Bronchial epithelial cell (primary cell): ENCODE measurements around the gene RANBP9. TPM values are rescaled to one million over a fixed set of nuclear protein-coding genes. Genes with fewer than 3 reads are reported as not detected.

Experiments used
- DNase-seq: peaks from one replicate; pipeline ENCODE4 v3.0.0-alpha.2; 2010; ENCODE audit warnings: low read depth
- FAIRE-seq: peaks from 2 replicates; lab custom pipeline; 2011; peaks lifted over from hg19 to GRCh38; lab: Jason Lieb, UNC
- H3K27me3 ChIP-seq: 2 replicates; pipeline ENCODE4 v1.5.1; 2011; ENCODE audit warnings: low read length; ENCODE audit not compliant: control insufficient read depth, insufficient read depth
- H3K36me3 ChIP-seq: 2 replicates; pipeline ENCODE4 v1.5.1; 2011; ENCODE audit warnings: low read length; ENCODE audit not compliant: control insufficient read depth, insufficient read depth
- H3K4me3 ChIP-seq: 2 replicates; pipeline ENCODE4 v1.5.1; 2011; ENCODE audit warnings: mild to moderate bottlenecking, low read depth, low read length, control low read depth
- total RNA-seq: library from RNA; depleted of rRNA; stranded (reverse); fragments of >200 nt; gene quantifications from 2 replicates; pipeline ENCODE4 v1.2.1, GENCODE V29; 2014
- TF ChIP-seq, protein P1 (sequence below): IDR thresholded peaks from 2 replicates; pipeline ENCODE4 v1.5.1; 2011; ENCODE audit warnings: mild to moderate bottlenecking, moderate library complexity, low read length, control low read depth, inconsistent platforms; ENCODE audit not compliant: insufficient read depth, severe bottlenecking

RANBP9 gene
- 27.4 and 39.4 TPM in 2 replicates for total RNA-seq

DNA sequence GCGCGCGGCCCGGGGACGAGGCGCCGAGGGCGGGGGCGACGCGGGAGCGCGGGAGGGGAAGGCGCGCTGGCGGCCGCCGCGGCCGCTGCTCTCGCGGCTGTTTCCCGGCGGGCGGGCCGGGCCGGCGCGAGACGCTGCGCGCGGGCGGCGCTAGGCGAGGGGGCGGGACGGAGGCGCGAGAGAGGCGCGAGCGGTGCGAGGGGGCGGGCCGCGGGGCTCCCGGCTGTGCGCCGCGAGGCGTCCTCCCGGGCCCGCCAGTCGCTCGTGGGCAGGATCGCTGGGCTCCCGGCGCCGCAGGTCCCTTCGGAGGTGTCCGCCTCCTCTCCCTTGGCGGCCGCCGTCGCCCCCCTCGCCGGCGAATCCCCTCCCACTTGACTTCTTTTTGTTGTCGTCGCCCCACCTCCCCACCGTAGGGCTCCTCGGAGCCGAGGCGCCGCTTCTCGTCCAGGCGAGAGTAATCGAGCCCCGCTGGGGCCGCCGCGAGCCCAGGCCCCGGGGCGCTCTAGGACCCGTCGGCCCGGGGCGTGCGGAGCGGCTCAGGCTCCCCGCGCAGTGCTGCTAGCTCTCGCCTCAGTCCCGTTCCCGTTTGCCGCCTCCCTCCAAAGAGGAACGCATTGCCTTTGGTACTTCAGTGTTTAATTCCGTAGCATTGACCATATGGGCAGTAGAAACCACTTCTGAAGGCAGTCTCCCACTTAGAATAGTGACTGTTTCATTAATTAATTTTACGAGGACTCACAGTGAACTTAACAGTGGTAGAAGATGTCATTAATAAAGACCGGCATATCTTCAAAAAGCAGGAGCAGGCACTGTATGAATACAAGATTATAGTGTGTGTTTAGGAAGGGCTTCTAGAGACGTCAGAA is at the start of gene RANBP9:
Gene RANBP9, minus strand, starts transcription at position 103 of the 866 bp plus-strand sequence. CDS start 330 bp downstream, outside the sequence.
- no peak for FAIRE-seq
- TF ChIP-seq, protein P1, sequence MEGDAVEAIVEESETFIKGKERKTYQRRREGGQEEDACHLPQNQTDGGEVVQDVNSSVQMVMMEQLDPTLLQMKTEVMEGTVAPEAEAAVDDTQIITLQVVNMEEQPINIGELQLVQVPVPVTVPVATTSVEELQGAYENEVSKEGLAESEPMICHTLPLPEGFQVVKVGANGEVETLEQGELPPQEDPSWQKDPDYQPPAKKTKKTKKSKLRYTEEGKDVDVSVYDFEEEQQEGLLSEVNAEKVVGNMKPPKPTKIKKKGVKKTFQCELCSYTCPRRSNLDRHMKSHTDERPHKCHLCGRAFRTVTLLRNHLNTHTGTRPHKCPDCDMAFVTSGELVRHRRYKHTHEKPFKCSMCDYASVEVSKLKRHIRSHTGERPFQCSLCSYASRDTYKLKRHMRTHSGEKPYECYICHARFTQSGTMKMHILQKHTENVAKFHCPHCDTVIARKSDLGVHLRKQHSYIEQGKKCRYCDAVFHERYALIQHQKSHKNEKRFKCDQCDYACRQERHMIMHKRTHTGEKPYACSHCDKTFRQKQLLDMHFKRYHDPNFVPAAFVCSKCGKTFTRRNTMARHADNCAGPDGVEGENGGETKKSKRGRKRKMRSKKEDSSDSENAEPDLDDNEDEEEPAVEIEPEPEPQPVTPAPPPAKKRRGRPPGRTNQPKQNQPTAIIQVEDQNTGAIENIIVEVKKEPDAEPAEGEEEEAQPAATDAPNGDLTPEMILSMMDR: no peak
- H3K36me3 ChIP-seq: no peaks in the 10 kb centered on the region
- H3K27me3 ChIP-seq: no peaks in the 10 kb centered on the region
- peak within 1 kb of the TSS; percentile 55 for H3K4me3 ChIP-seq
- peak; percentile 46 for DNase-seq

DNA sequence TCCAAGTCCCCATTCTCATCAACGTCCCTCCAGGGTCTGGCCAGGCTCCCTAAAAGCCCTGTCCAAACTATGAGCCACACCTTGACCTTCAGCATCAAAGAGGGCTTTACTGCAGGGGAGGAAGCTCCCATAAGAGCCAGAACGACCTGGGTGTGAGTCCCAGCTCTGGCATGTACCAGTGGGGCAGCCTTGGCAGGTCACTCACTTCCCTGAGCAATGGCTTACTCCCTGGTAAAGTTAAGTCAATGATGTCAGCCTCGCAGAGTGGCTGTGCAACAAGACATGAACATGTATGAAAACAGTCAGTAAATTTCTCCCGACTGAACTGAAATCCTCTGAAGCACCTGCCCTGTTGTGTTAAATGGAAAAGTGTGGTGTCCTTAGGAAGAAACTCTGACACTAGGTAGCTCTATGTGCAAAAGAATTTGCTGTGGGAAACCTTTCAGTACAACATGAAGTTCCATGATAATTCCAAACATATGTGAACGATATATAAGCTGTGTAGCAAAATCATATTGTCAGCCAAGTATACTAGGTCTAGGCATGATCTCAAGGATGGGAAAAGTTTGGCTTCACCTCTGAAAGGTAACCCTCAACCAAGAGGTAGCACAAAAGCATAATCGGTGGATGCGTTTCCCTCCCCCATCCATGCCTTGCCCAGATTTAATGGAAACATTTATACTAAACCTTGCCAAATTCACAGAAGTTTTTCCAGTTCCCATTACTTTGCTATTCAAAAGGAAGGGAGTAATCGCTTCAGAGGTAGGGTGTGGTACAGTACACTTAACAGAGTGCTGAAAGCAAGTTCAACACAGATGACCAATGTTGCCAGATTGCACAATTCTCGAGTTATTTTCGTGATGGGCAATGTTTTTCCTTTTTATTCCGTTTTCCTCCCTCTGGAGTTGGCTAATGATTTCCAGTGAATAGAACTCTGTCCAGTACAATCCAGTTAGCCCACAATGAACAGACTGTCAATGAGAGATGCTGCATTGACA is 49.0 kb upstream of the RANBP9 start:
- Histone ChIP-seq H3K36me3 (no peaks in the 10 kb centered on the region), H3K4me3 (no peak overlapping the region), H3K27me3 (no peaks in the 10 kb centered on the region)
- TF ChIP-seq, protein P1: no peak
- FAIRE-seq (peak; percentile 50), DNase-seq (peak; percentile 82)

DNA sequence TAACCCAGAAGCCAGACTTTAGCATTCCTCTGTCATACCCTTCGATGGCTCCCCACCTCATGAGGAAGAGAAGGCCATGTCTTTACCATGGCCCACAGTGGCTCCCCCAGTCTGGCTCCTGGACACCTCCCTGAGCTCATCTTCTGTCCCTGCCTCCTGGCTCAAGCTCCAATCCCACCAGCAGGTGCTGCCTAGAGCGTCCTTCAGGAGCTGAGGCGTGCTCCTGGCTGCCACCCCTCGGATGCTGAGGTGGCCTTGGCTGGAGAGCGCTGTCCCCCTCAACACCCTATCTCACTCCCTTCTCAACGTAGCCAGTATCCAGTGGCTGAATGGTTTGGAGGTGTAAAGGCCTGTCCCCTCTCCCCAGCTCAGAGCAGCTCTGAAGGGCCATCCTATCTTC is 47.4 kb upstream of the RANBP9 start:
- FAIRE-seq: no peak
- no peak overlapping the region for H3K4me3 ChIP-seq
- no peaks in the 10 kb centered on the region for H3K36me3 ChIP-seq
- no peaks in the 10 kb centered on the region for H3K27me3 ChIP-seq
- TF ChIP-seq, protein P1: no peak
- DNase-seq: no peak

DNA sequence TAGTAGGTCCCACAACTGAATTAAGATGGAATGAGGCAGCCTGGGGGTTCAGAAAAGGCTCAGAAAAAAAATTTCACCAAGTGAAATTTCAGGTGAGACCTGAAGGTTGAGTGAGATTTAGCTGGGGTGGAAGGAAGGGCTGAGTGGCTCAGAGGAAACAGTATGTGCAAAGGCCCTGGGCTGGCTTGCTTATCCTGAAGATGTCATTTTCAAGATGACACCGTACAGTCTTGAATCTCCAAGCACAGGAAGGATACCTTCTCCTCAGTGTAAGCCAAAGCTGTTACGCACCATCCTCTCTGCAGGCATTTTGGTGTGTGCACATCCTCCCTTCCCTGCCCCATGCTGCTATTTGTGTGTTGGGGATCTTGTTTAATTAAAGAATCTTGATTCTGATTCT is 43.0 kb upstream of the RANBP9 start:
- DNase-seq (no peak), FAIRE-seq (no peak)

DNA sequence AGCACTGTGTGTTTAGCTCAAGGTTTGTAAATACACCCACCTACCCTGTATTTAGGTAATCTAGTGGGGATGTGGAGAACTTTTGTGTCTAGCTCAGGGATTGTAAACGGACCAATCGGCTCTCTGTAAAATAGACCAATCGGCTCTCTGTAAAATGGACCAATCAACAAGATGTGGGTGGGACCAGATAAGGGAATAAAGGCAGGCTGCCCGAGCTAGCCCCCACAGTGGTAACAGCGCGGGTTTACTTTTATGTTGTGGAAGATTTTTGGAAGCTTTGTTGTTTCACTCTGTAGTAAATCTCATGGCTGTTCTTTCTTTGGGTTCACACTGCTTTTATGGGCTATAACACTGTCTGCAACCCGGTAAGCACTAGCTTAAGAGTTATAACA is 32.1 kb upstream of the RANBP9 start:
- Histone ChIP-seq H3K4me3 (no peak overlapping the region), H3K27me3 (no peaks in the 10 kb centered on the region), H3K36me3 (no peaks in the 10 kb centered on the region)
- TF ChIP-seq, protein P1: no peak
- FAIRE-seq (no peak), DNase-seq (no peak)

More for the DNA sequence above, 43.0 kb upstream of the RANBP9 start:
- Histone ChIP-seq H3K27me3 (no peaks in the 10 kb centered on the region), H3K36me3 (no peaks in the 10 kb centered on the region), H3K4me3 (no peak overlapping the region)
- TF ChIP-seq, protein P1: no peak
